GM23338 (cell line): ENCODE data around the gene JARID2.

Experiments used
- CTCF ChIP-seq, 2 experiments: fragments of 200-600 bp in 1 of 2; sonication (generic) in 1 of 2; conservative IDR thresholded peaks; 2 replicates each; pipeline versions ENCODE4 v1.5.1 to v1.6.1; 2016 to 2017; ENCODE audit warnings: antibody characterized with exemption in 2 of 2, low read depth in 2 of 2, mild to moderate bottlenecking in 2 of 2, moderate library complexity in 1 of 2
- ETS1 ChIP-seq: IDR thresholded peaks from 2 replicates; pipeline ENCODE4 v1.6.1; 2016; ENCODE audit warnings: antibody characterized with exemption
- EZH2 ChIP-seq: fragments of 200-600 bp; sonication (generic); IDR thresholded peaks from one replicate; pipeline ENCODE4 v1.8.0; 2017; ENCODE audit warnings: antibody characterized with exemption, mild to moderate bottlenecking, low read depth; ENCODE audit not compliant: unreplicated experiment
- EZH2phosphoT487 ChIP-seq: fragments of 200-600 bp; sonication (generic); IDR thresholded peaks from one replicate; pipeline ENCODE4 v1.8.1; 2018; ENCODE audit warnings: antibody characterized with exemption; ENCODE audit not compliant: unreplicated experiment
- POLR2AphosphoS5 ChIP-seq: IDR thresholded peaks from 2 replicates; pipeline ENCODE4 v1.6.1; 2016; ENCODE audit warnings: antibody characterized with exemption, low read depth
- REST ChIP-seq: IDR thresholded peaks from one replicate; pipeline ENCODE4 v1.6.1; 2018; ENCODE audit warnings: antibody characterized with exemption; ENCODE audit not compliant: unreplicated experiment
- ZNF114 ChIP-seq: fragments of 250-450 bp; sonication (Bioruptor Pico); IDR thresholded peaks from 2 replicates; pipeline ENCODE4 v1.5.0; 2020; ENCODE audit warnings: mild to moderate bottlenecking, moderate library complexity

- TF ChIP-seq CTCF (conservative IDR thresholded peaks at IDR 0.05; ENCODE audit: low read depth in 2 of 2), result no peak
- no peak for TF ChIP-seq EZH2phosphoT487
- no peak for TF ChIP-seq EZH2
- no peak for TF ChIP-seq REST
- no peak for TF ChIP-seq ETS1
- no peak for TF ChIP-seq ZNF114
- TF ChIP-seq POLR2AphosphoS5, result peak; percentile 54
Measured at GRCh38 chr6:15522856-15523529, 277.1 kb downstream of the JARID2 start.
